Esophagus squamous epithelium (tissue), 5 donors: ENCODE measurements around the gene C1orf185. TPM values are rescaled to one million over a fixed set of nuclear protein-coding genes. Genes with fewer than 3 reads are reported as not detected.
"Not testable (repeated sequence)": the region's sequence is repeated elsewhere in the genome, so short reads cannot be mapped to it uniquely, and the experiment has no call there.

Experiments
- DNase-seq: peaks from one replicate; lab custom pipeline; 2025; lab: John Stamatoyannopoulos, UW
- H3K27ac ChIP-seq, 4 donors: fragments of 200-600 bp; sonication (generic); one replicate each; pipeline ENCODE4 v1.5.1; 2016 to 2019; ENCODE audit warnings: mild to moderate bottlenecking in 1 of 4
- H3K27me3 ChIP-seq, 4 donors: fragments of 200-600 bp; sonication (generic); 1 replicate in 3 of 4; 2 replicates in 1 of 4; pipeline versions ENCODE4 v1.5.1 to v1.6.0; 2017 to 2021; ENCODE audit warnings: antibody characterized with exemption in 1 of 4
- H3K36me3 ChIP-seq, 3 donors: fragments of 200-600 bp; sonication (generic); one replicate each; pipeline ENCODE4 v1.5.1; 2016 to 2019
- H3K4me1 ChIP-seq, 3 donors: fragments of 200-600 bp; sonication (generic); one replicate each; pipeline ENCODE4 v1.5.1; 2017 to 2019
- H3K4me3 ChIP-seq, 4 donors: fragments of 200-600 bp; sonication (generic); 1 replicate in 3 of 4; 2 replicates in 1 of 4; pipeline ENCODE4 v1.5.1; 2016 to 2019; ENCODE audit warnings: mild to moderate bottlenecking in 2 of 4, moderate library complexity in 1 of 4
- H3K9me3 ChIP-seq, 3 donors: fragments of 200-600 bp; sonication (generic); one replicate each; pipeline ENCODE4 v1.5.1; 2016 to 2019
- CTCF ChIP-seq, 6 experiments: fragments of 450-650 bp in 4 of 6; fragments of 200-600 bp in 2 of 6; sonication (generic) in 2 of 6; IDR thresholded peaks; one replicate each; pipeline ENCODE4 v1.5.1; 2016 to 2019; ENCODE audit warnings: antibody characterized with exemption in 6 of 6, mild to moderate bottlenecking in 4 of 6, moderate library complexity in 4 of 6
- POLR2A ChIP-seq, 4 donors: fragments of 450-650 bp; IDR thresholded peaks; one replicate each; pipeline ENCODE4 v1.6.1; 2017; ENCODE audit warnings: antibody characterized with exemption in 4 of 4, mild to moderate bottlenecking in 4 of 4, moderate library complexity in 3 of 4
- WGBS, 2 donors: methylation state at CpG; one replicate each; pipeline ENCODE4 v1.1.5; 2018; 5-methylcytosine and 5-hydroxymethylcytosine counted together
- intact Hi-C: fragments of 100-400 bp; cut with DNase I; formaldehyde crosslinking; loops from one replicate; pipeline ENCODE4 v1.15.0; 2022
- total RNA-seq, 4 donors: library from RNA; depleted of rRNA; stranded (reverse); fragments of >200 nt; gene quantifications; one replicate each; pipeline ENCODE4 v1.1.0, GENCODE V29; 2016
- donor health status: DM: yes; HTN: yes; CAD: no.

C1orf185 gene
- total RNA-seq, 4 donors from 2014 or later: not detected

DNA sequence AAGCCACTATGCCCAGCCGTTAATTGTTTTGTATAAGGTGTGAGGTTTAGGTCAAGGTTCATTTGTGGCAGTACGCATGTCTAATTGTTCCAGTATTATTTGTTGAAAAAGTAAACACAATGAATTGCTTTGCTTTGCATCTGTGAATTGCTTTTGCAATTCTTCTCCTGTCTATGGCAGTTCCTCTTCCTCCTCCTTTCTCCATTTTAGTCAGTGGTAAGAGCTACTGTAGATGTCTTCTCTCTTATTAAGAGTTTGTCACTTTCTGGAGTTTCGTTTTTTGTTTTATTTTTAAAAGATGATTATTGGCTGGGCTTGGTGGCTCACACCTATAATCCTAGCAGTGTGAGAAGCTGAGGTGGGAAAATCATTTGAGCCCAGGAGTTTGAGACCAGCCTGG is 29.2 kb downstream of the C1orf185 start:
- Histone ChIP-seq H3K36me3 (no peaks in the 10 kb centered on the region), H3K9me3 (peaks cover 0 to 17% (median 9%) of the 10 kb centered on the region in 3 donors), H3K27ac (no peak overlapping the region), H3K27me3 (peaks cover 0 to 8% (median 0%) of the 10 kb centered on the region in 4 donors), H3K4me1 (no peaks in the 10 kb centered on the region), H3K4me3 (no peak overlapping the region)
- intact Hi-C loops: no loop called here
- no peak for TF ChIP-seq CTCF (IDR thresholded peaks at IDR 0.05)
- no peak for TF ChIP-seq POLR2A (IDR thresholded peaks at IDR 0.05)
- WGBS, 2 donors: 48 to 63% methylated on average over 3 of the region's 3 CpGs
- no peak for DNase-seq

DNA sequence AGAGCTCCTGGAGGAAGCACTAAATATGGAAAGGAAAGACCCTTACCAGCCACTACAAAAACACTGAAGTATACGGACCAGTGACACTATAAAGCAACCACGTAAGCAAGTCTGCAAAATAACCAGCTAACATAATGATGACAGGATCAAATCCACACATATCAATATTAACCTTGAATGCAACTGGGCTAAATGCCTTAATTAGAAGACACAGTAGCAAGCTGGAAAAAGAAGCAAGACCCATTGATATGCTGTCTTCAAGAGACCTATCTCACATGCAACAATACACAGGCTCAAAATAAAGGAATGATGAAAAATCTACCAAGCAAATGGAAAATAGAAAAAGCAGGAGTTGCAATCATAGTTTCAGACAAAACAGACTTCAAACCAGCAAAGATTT is 31.0 kb downstream of the C1orf185 start:
- H3K4me1 ChIP-seq: no peaks in the 10 kb centered on the region
- peaks cover 0 to 17% (median 9%) of the 10 kb centered on the region in 3 donors for H3K9me3 ChIP-seq
- peaks cover 0 to 8% (median 0%) of the 10 kb centered on the region in 4 donors for H3K27me3 ChIP-seq
- H3K27ac ChIP-seq: no peak overlapping the region
- no peak overlapping the region for H3K4me3 ChIP-seq
- TF ChIP-seq CTCF (IDR thresholded peaks at IDR 0.05) (no peak), POLR2A (IDR thresholded peaks at IDR 0.05) (no peak)
- DNase-seq: no peak
- H3K36me3 ChIP-seq: no peaks in the 10 kb centered on the region
- intact Hi-C loops: no loop called here
- WGBS, 2 donors: 75 to 94% methylated on average over 2 of the region's 2 CpGs

GRCh38 chr1:51137696-51138095 is 35.7 kb downstream of the C1orf185 start:
- H3K36me3 ChIP-seq, H3K27me3 ChIP-seq, DNase-seq, H3K4me3 ChIP-seq, H3K4me1 ChIP-seq, intact Hi-C loops, H3K27ac ChIP-seq: not testable (repeated sequence)
- H3K9me3 ChIP-seq: peaks cover 0 to 12% (median 9%) of the 10 kb centered on the region in 3 donors
- 31 to 35% methylated on average over 2 of the region's 2 CpGs for WGBS, 2 donors

DNA sequence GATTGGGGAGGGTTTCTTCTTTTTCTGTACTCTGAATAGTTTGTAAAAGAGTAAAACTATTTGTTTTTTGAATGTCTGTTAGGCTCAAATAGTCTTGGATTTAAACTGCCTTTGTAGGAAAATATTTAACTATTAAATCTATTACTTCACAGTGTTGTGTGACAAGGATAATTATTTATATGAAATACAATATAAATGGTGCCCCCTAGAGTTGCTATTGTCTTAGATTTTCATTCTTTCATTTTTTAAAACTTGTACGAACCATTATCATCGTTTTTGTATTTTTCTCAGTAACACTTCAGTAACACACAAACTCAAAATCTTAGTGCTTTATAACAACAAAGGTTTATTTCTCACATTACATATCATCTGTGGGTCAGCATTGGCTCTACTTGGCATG is 37.4 kb downstream of the C1orf185 start:
- intact Hi-C loops: no loop called here

GRCh38 chr1:51147394-51147793 is 45.4 kb downstream of the C1orf185 start:
- Histone ChIP-seq H3K27me3 (no peaks in the 10 kb centered on the region), H3K36me3 (no peaks in the 10 kb centered on the region), H3K4me3 (no peak overlapping the region), H3K4me1 (no peaks in the 10 kb centered on the region), H3K27ac (no peak overlapping the region), H3K9me3 (no peaks in the 10 kb centered on the region)
- intact Hi-C loops: no loop called here
- 73 to 87% methylated on average over 2 of the region's 2 CpGs for WGBS, 2 donors
- no peak for TF ChIP-seq POLR2A (IDR thresholded peaks at IDR 0.05)
- no peak for TF ChIP-seq CTCF (IDR thresholded peaks at IDR 0.05)
- DNase-seq: no peak

More for the DNA sequence above, 37.4 kb downstream of the C1orf185 start:
- Histone ChIP-seq H3K4me3 (no peak overlapping the region), H3K27ac (no peak overlapping the region), H3K4me1 (no peaks in the 10 kb centered on the region), H3K36me3 (no peaks in the 10 kb centered on the region), H3K27me3 (no peaks in the 10 kb centered on the region), H3K9me3 (no peaks in the 10 kb centered on the region)
- TF ChIP-seq POLR2A (IDR thresholded peaks at IDR 0.05) (no peak), CTCF (IDR thresholded peaks at IDR 0.05) (no peak)
- no peak for DNase-seq
- WGBS, 2 donors: 44 to 57% methylated on average over 2 of the region's 2 CpGs

DNA sequence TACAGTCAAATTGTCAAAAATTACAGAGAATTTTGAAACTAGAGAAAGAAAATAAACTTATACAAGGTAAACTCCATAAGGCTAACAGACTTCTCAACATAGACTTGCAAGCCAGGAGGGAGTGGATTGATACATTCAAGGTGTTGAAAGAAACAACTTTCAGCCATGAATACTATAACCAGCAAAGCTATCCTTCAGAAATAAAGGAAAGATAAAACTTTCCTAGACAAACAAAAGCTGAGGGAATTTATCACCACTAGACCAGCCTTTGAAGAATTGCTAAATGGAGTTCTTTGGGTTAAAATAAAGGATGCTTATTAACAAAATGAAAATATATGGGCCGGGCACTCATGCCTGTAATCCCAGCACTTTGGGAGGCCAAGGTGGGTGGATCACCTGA is 52.7 kb downstream of the C1orf185 start:
- WGBS, 2 donors: 85 to 93% methylated on average over 1 of the region's 1 CpG
- intact Hi-C loops: no loop called here

More for the DNA sequence above, 52.7 kb downstream of the C1orf185 start:
- DNase-seq: no peak
- peaks cover 0 to 6% (median 0%) of the 10 kb centered on the region in 4 donors for H3K27me3 ChIP-seq
- H3K36me3 ChIP-seq: no peaks in the 10 kb centered on the region
- H3K4me3 ChIP-seq: no peak overlapping the region
- no peak overlapping the region for H3K27ac ChIP-seq
- TF ChIP-seq CTCF (IDR thresholded peaks at IDR 0.05) (no peak), POLR2A (IDR thresholded peaks at IDR 0.05) (no peak)
- H3K9me3 ChIP-seq: peaks cover 0 to 18% (median 0%) of the 10 kb centered on the region in 3 donors
- no peaks in the 10 kb centered on the region for H3K4me1 ChIP-seq
